BJ (cell line): Measurements from ENCODE around the gene CFAP53. TPM values are rescaled to one million over a fixed set of nuclear protein-coding genes. Genes with fewer than 3 reads are reported as not detected.

Experiments used
- CTCF ChIA-PET: fragments of 350-600 bp; formaldehyde crosslinking; extraction: SDS; loops from one replicate; lab custom pipeline; 2021; ENCODE audit warnings: antibody characterized with exemption, inconsistent platforms; lab: Yijun Ruan, JAX
- POLR2A ChIA-PET: fragments of 300-600 bp; sonication (Branson Sonifier 250); formaldehyde crosslinking; extraction: SDS; loops from one replicate; lab custom pipeline; 2021; ENCODE audit warnings: antibody characterized with exemption; lab: Charles Lee
- DNase-seq: peaks from one replicate; pipeline ENCODE4 v3.0.0-alpha.2; 2011; ENCODE audit warnings: low read depth
- H3K27me3 ChIP-seq: 2 replicates; pipeline ENCODE4 v1.6.0; 2011; ENCODE audit warnings: low read length; ENCODE audit not compliant: control insufficient read depth, insufficient read depth
- H3K36me3 ChIP-seq: 2 replicates; pipeline ENCODE4 v1.5.1; 2011; ENCODE audit warnings: low read length; ENCODE audit not compliant: control insufficient read depth, insufficient read depth
- H3K4me3 ChIP-seq: 2 replicates; pipeline ENCODE4 v1.5.1; 2011; ENCODE audit warnings: low read depth, mild to moderate bottlenecking, control low read depth, low read length
- polyA plus RNA-seq: library from polyadenylated mRNA; depleted of rRNA; stranded (reverse); fragments of >200 nt; gene quantifications from 2 replicates; pipeline ENCODE4 v1.2.3, GENCODE V29; 2011
- TF ChIP-seq, protein P1 (sequence below): IDR thresholded peaks from 2 replicates; pipeline ENCODE4 v1.5.1; 2011; ENCODE audit warnings: low read depth, mild to moderate bottlenecking, control low read depth, inconsistent platforms, low read length, moderate library complexity; ENCODE audit not compliant: insufficient read depth

Gene CFAP53
- polyA plus RNA-seq, 1 experiment: 0.17 TPM

DNA sequence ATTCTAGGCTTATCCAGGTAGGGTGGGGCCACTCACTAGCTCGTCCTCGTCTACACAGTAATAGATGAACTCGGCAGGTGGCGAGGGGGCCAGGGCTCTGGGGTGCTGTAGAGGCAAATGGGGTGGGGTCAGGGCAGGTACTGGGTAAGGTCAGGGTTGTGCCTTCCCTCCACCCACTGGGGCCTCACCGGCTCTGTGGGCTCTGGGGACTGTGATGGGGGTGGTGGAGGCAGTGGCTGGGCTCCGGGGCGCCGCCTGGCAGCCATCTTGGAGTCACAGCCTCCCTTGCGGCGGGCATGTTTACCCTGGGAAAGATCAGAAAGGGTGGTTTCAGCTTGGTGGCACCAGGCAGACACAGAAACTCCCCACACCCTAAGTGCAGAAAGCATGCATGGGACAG, 8.6 kb upstream of the CFAP53 start:
- Histone ChIP-seq H3K36me3 (peaks cover 58% of the 10 kb centered on the region), H3K4me3 (no peak overlapping the region), H3K27me3 (no peaks in the 10 kb centered on the region)
- DNase-seq: no peak
- ChIA-PET POLR2A (no interaction called here), CTCF (interaction anchor here (0.6 kb wide), 1 partner anchor 1618 kb away, joined by 3 read pairs; no protein-coding TSS in a partner anchor)
- TF ChIP-seq, protein P1, sequence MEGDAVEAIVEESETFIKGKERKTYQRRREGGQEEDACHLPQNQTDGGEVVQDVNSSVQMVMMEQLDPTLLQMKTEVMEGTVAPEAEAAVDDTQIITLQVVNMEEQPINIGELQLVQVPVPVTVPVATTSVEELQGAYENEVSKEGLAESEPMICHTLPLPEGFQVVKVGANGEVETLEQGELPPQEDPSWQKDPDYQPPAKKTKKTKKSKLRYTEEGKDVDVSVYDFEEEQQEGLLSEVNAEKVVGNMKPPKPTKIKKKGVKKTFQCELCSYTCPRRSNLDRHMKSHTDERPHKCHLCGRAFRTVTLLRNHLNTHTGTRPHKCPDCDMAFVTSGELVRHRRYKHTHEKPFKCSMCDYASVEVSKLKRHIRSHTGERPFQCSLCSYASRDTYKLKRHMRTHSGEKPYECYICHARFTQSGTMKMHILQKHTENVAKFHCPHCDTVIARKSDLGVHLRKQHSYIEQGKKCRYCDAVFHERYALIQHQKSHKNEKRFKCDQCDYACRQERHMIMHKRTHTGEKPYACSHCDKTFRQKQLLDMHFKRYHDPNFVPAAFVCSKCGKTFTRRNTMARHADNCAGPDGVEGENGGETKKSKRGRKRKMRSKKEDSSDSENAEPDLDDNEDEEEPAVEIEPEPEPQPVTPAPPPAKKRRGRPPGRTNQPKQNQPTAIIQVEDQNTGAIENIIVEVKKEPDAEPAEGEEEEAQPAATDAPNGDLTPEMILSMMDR: no peak

DNA sequence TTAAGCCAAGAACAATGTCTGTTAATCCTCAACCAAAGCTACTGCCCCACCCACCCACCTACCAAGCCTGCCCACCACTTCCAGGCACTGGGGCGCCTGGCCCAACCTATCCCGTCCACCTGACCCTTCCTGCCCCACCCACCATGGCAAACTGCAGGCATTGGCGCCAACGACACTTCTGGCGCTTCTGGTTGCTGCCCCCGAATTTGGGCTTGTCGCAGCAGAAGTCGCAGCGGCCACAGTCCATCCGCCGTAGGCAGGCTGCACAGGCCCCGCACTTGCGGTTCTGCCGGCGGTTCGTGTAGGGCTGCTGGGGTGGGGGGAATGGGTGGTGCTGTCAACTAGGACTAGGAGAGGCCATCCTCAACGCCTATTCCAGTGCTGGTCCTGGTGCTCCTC, 7.7 kb upstream of the CFAP53 start:
- POLR2A ChIA-PET: no interaction called here
- Histone ChIP-seq H3K36me3 (peaks cover 64% of the 10 kb centered on the region), H3K27me3 (no peaks in the 10 kb centered on the region), H3K4me3 (no peak overlapping the region)
- TF ChIP-seq, protein P1: no peak
- CTCF ChIA-PET: no interaction called here
- no peak for DNase-seq

DNA sequence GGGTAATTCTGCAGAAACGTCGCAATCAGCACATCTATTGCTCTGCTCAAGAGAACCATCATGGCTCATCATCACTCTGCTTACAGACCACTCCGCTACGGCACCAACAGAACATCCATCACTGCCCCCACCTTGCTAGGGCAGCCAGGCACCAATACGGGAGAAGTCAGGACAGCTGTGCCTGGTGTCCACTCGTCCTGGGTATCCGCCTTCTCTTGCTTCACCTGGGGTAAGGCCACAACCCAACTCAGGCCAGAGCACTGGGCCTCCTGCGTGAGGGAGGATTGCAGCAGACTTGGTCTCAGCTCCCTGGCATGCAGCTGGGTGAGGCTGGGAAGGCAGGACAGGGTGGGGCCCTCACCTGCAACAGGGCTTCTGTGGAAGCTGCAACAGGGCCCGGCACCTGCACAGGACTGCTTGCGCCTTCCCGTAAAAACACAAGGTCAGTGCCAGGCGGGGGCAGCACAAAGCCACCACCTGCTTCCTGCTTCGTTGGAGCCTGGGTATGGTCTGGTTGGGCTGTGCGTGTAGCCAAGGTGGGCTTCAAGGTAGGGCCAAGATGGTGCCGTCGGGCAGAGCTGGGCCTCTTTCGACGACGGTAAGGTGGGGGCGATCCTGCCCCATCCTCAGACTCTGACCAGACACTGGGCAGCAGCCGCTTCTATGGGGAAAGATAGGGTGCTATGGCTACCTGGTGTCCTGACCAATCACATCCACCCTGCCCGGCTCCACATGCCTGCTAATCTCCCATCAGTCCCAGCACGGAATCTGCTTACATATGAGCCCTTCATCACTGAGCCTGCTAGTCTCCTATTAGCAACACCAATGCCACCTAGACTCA, 7.1 kb upstream of the CFAP53 start:
- TF ChIP-seq, protein P1: no peak
- CTCF ChIA-PET: interaction anchor here (1.2 kb wide), 1 partner anchor 8 kb away, joined by 3 read pairs; the partner anchor contains the start of gene MBD1
- no peak for DNase-seq
- Histone ChIP-seq H3K4me3 (no peak overlapping the region), H3K27me3 (no peaks in the 10 kb centered on the region), H3K36me3 (peaks cover 64% of the 10 kb centered on the region)
- POLR2A ChIA-PET: no interaction called here

DNA sequence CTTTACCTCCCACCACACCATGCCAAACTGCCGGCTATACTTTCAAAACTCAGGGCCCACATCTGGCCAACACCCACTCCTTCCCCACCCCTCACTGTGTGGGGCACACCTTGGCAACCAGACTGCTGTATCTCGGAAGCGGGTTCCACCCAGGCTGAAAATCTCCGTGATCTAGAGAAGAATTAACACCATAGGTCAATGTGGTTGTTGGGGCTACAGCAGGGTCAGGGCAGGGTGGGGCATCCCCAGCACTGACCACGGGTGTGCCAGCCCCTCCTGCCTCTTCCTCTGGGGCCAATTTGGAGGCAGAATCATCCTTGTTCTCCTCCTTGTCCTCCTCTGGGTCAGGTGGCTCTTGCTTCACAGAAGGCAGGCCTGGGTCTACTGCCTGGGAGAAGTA, 6.3 kb upstream of the CFAP53 start:
- H3K27me3 ChIP-seq: no peaks in the 10 kb centered on the region
- POLR2A ChIA-PET: no interaction called here
- TF ChIP-seq, protein P1: no peak
- no peak overlapping the region for H3K4me3 ChIP-seq
- no peak for DNase-seq
- CTCF ChIA-PET: interaction anchor here (1.2 kb wide), 1 partner anchor 9 kb away, joined by 3 read pairs; the partner anchor contains the start of gene MBD1
- H3K36me3 ChIP-seq: peaks cover 64% of the 10 kb centered on the region

DNA sequence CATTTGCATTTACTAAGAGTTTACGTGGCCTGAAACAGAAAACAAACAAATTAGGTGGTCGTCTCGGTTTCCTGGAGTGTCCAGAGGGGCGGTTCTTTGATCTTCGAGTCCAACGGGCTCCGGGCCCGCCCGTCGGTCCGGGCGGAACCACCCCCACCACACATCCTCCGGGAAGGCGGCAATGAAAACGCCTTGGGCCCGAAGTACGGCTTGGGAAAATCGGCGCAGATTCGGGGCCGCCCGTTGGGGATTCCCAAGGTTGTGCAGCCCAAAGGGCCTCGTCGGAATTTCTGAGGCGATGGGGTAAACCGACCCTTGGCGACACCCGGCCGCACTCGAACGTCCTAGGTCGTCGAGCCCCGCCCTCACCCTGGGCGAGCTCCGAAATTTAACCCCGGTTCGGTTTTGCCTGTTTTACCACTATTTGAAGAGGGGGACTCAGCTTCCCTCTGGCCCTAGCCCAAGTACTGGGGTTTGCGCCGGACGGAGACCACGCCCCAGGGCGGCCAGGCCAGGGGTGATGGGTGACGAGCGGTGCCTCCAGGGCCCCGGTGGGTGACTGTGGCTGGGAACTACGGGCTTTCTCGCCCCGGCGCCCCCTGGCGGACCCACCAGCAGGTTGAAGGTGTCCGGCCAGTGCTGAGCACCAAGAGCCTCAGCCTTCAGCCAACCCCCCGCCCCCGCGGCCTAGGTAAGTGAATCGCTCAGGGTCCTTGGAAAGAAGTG, 1.9 kb upstream of the CFAP53 start:
- CTCF ChIA-PET: interaction anchor here (1.0 to 2.5 kb wide), 3 partner anchors 10 to 258 kb away, joined by 3 to 7 read pairs (median 6); no protein-coding TSS in a partner anchor
- TF ChIP-seq, protein P1: peak; percentile 74
- no peak for DNase-seq
- H3K27me3 ChIP-seq: no peaks in the 10 kb centered on the region
- peak overlapping the region; percentile 36 for H3K4me3 ChIP-seq
- POLR2A ChIA-PET: no interaction called here
- peaks cover 29% of the 10 kb centered on the region for H3K36me3 ChIP-seq
